Suprapubic skin (tissue), 4 donors: ENCODE measurements around the gene FBXO7.

Source experiments
- CTCF ChIP-seq, 2 donors: fragments of 200-600 bp in 1 of 2; fragments of 450-650 bp in 1 of 2; sonication (generic) in 1 of 2; IDR thresholded peaks; one replicate each; pipeline ENCODE4 v1.5.1; 2016 to 2019; ENCODE audit warnings: antibody characterized with exemption in 2 of 2, mild to moderate bottlenecking in 1 of 2, moderate library complexity in 1 of 2
- EP300 ChIP-seq: sonication (generic); formaldehyde crosslinking; IDR thresholded peaks from one replicate; pipeline ENCODE4 v1.6.1; 2017; ENCODE audit warnings: antibody characterized with exemption
- POLR2A ChIP-seq, 2 donors: fragments of 450-650 bp; IDR thresholded peaks; one replicate each; pipeline ENCODE4 v1.6.1; 2017; ENCODE audit warnings: antibody characterized with exemption in 2 of 2, mild to moderate bottlenecking in 2 of 2, moderate library complexity in 2 of 2
- POLR2AphosphoS5 ChIP-seq, 3 donors: sonication (generic); formaldehyde crosslinking; IDR thresholded peaks; one replicate each; pipeline ENCODE4 v1.6.1; 2017; ENCODE audit warnings: antibody characterized with exemption in 3 of 3

DNA sequence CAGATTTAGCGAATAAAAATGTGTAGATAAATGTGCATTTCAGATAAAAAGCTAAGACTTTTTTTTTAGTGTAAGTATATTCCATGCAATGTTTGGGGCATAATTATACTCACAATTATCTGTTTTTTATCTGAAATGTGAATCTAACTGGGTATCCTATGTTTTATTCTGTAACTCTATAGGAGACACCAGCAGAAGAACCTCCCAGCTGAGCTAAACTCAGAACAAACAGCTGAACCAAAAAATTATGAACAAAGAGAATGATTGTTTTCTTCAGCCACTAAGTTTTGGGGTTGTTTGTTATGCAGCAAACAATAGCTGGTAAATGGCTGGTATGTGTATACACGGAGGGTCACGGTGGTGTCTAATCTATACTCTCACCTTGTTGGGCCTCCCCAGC, 42.9 kb downstream of the FBXO7 start:
- TF ChIP-seq POLR2A (IDR thresholded peaks at IDR 0.05) (no peak), POLR2AphosphoS5 (IDR thresholded peaks at IDR 0.05) (no peak), CTCF (IDR thresholded peaks at IDR 0.05) (no peak), EP300 (no peak)
